Stimulated activated naive CD8-positive, alpha-beta T cell treated with anti-CD3 and anti-CD28 coated beads, Interleukin-15, amount 100 ng/mL, for 72 hours (primary cell): ENCODE results near the gene ZNF790.
A peak's percentile ranks its signal among the peaks of the same experiment; 100 is the strongest.
"Not testable (repeated sequence)": the region's sequence is repeated elsewhere in the genome, so short reads cannot be mapped to it uniquely, and the experiment has no call there.

ENCODE experiments used
- ATAC-seq: fragments of 150-1000 bp; cut with Tn5 transposase; 2 replicates; pipeline ENCODE4 v1.10.0; 2021; ENCODE audit warnings: mild to moderate bottlenecking, moderate library complexity
- DNase-seq, 2 donors: peaks; one replicate each; pipeline ENCODE4 v3.0.0; 2021 to 2022
- H3K27ac Mint-ChIP-seq, 2 donors: one replicate each; pipeline ENCODE4 v1.8.0; 2022; ENCODE audit warnings: mild to moderate bottlenecking in 2 of 2, mixed read lengths in 2 of 2, moderate library complexity in 2 of 2
- H3K27me3 Mint-ChIP-seq: one replicate; pipeline ENCODE4 v1.8.0; 2022; ENCODE audit warnings: mixed read lengths
- H3K4me1 Mint-ChIP-seq: one replicate; pipeline ENCODE4 v1.8.0; 2022; ENCODE audit warnings: mild to moderate bottlenecking, mixed read lengths
- H3K4me3 Mint-ChIP-seq, 2 donors: one replicate each; pipeline ENCODE4 v1.8.0; 2022; ENCODE audit warnings: mild to moderate bottlenecking in 2 of 2, mixed read lengths in 2 of 2, moderate library complexity in 1 of 2
- H3K9me3 Mint-ChIP-seq, 2 donors: one replicate each; pipeline ENCODE4 v1.8.0; 2022; ENCODE audit warnings: mixed read lengths in 2 of 2

Gene ZNF790

DNA sequence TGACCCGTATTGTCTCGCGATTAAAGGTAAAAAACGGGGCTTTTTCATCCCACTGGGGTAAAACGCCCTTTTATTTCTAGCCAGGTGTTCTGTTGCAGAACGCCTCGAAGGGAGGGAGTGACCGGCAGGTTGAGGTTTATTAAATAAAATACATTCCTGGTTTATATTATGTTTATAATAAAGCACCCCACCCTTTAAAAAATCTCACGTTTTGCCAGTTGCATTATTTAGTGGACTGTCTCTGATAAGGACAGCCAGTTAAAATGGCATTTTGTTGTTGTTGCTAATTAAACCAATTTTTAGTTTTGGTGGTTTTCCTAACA is 40.4 kb downstream of the ZNF790 start:
- H3K27me3 Mint-ChIP-seq: no peaks in the 10 kb centered on the region
- H3K27ac Mint-ChIP-seq: peak overlapping the region in 1 of 2 donors; percentile 78
- H3K4me3 Mint-ChIP-seq: peak overlapping the region; percentile 94 to 96
- peaks cover 20 to 53% of the 10 kb centered on the region in 2 donors for H3K9me3 Mint-ChIP-seq
- H3K4me1 Mint-ChIP-seq: peaks cover 7% of the 10 kb centered on the region
- DNase-seq (no peak), ATAC-seq (no peak)

- DNase-seq (no peak), ATAC-seq (no peak)
- Mint-ChIP-seq H3K27me3 (peaks cover 10% of the 10 kb centered on the region), H3K4me1 (peaks cover 12% of the 10 kb centered on the region), H3K27ac (no peak overlapping the region), H3K9me3 (peaks cover 29 to 63% of the 10 kb centered on the region in 2 donors), H3K4me3 (peak overlapping the region; percentile 94 to 96)
These were observed 41.5 kb downstream of the ZNF790 start for GRCh38 chr19:36796714-36796992.

- Mint-ChIP-seq H3K4me3 (peak overlapping the region; percentile 24 to 61), H3K9me3 (peaks cover 33 to 71% of the 10 kb centered on the region in 2 donors), H3K27me3 (peaks cover 10% of the 10 kb centered on the region)
- DNase-seq (peak; percentile 16 to 49), ATAC-seq (peak; percentile 95)
- H3K4me1 Mint-ChIP-seq, H3K27ac Mint-ChIP-seq: not testable (repeated sequence)
These were observed 46.6 kb downstream of the ZNF790 start for GRCh38 chr19:36791420-36792141.

DNA sequence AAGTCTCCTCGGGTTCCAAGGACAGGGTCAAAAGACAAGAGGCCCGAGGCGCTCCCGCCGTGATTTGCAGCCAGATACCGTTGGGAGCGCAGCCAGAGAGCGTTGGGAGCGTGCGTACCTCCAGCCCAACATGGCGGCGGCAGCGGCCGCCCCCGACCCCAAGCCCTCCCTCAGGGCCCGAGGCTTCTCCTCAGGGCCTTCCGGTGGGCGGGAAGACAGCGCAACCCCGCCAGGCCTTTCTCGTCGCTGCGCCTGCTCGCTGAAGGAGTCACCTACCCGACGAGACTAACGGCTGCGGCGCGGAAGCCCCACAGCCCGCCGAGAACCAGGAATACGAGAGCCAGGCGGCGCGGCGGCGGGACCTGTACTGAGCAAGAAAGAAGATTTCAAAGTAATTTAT is 62.4 kb downstream of the ZNF790 start:
- ATAC-seq (no peak), DNase-seq (no peak)
- Mint-ChIP-seq H3K4me1 (peaks cover 17% of the 10 kb centered on the region), H3K27me3 (no peaks in the 10 kb centered on the region), H3K9me3 (peaks cover 14 to 28% of the 10 kb centered on the region in 2 donors), H3K4me3 (no peak overlapping the region), H3K27ac (no peak overlapping the region)

DNA sequence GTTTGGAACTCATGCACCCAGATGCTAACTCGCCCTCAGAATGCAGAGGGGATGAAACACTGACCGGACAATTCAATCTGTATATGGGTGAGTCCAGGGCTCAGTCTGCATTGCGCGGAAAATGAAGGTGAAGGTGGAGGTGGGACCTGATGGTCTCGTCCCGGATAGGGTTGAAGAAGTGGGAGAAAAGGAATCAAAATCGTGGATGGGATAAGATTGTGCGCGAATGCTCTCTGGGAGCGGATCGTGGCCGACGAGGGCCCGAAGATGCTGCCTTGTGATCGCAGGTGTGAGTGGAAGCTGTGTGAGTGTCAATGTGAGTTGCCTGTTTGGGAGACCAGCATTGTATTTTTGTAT is 65.0 kb downstream of the ZNF790 start:
- ATAC-seq (peak; percentile 2), DNase-seq (no peak)
- Mint-ChIP-seq H3K9me3 (peaks cover 15 to 22% of the 10 kb centered on the region in 2 donors), H3K27ac (peak overlapping the region in 1 of 2 donors; percentile 93), H3K4me3 (peak overlapping the region; percentile 91 to 95), H3K4me1 (peaks cover 18% of the 10 kb centered on the region), H3K27me3 (no peaks in the 10 kb centered on the region)

DNA sequence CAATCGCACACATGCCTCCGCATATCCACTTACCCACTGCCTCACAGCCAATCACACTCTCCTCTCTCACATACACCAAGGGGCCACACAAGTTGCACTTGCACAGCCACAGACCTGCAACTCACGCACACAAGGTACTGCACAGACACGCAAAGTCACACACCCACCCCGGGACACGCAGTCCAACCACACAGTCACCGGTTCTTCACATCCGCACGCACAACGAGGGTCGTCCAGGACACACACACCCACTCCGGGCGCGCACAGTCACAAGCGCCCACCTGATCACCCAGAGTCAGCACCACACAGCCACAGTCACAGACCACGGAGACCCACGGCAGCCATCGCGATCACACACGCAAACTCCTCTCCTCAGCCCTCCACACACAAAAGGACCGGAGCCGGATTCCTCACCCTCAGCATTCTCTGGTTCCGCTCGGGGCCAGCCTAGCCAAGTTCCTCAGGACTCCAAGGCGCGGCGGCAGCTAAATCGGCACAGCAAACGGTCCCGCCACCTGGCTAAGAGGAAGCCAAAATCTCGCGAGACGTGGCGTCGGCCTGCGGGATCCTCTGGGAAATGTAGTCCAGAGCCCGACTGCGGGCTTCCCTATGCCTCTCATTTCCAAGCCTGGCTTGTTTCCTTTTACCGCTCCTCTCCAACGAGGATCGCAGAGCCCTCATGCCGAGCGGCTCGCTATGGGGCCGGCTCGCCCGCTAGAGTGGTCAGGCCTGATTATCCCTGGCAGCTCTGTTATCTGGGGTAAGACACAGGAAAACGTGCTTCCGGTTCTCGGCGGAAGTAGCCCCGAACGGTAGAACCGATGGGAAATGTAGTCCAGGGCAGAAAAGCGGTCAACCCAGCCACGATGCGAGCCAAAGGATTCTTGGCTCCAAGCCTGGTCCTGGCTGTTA is 65.6 kb downstream of the ZNF790 start, which contains the start of gene ZNF850:
Gene ZNF850, minus strand, starts transcription at position 497 of the 912 bp plus-strand sequence. CDS start 10,201 bp downstream, outside the sequence.
- Mint-ChIP-seq H3K27ac (peak within 1 kb of the TSS; percentile 93 to 98), H3K4me3 (peak within 1 kb of the TSS; percentile 91 to 95), H3K9me3 (peaks cover 15 to 16% of the 10 kb centered on the region in 2 donors), H3K27me3 (no peaks in the 10 kb centered on the region), H3K4me1 (peaks cover 18% of the 10 kb centered on the region)
- DNase-seq (peak; percentile 93 to 94), ATAC-seq (peak; percentile 93)

- peak overlapping the region; percentile 93 to 98 for H3K27ac Mint-ChIP-seq
- H3K9me3 Mint-ChIP-seq: peaks cover 17% of the 10 kb centered on the region in 2 donors
- H3K27me3 Mint-ChIP-seq: no peaks in the 10 kb centered on the region
- H3K4me3 Mint-ChIP-seq: peak overlapping the region; percentile 91 to 95
- DNase-seq (peak; percentile 64 to 81), ATAC-seq (peak; percentile 64)
- peaks cover 18% of the 10 kb centered on the region for H3K4me1 Mint-ChIP-seq
These were observed 66.6 kb downstream of the ZNF790 start for GRCh38 chr19:36771261-36772231.
